Stimulated activated CD8-positive, alpha-beta memory T cell treated with anti-CD3 and anti-CD28 coated beads, Interleukin-2, amount 100 ng/mL, for 48 hours (primary cell): ENCODE data around the gene UQCRC1.

ENCODE experiments used
- DNase-seq, 2 donors: peaks; one replicate each; pipeline ENCODE4 v3.0.0-alpha.2; 2020; ENCODE audit warnings: low read depth in 2 of 2

The UQCRC1 gene

DNA sequence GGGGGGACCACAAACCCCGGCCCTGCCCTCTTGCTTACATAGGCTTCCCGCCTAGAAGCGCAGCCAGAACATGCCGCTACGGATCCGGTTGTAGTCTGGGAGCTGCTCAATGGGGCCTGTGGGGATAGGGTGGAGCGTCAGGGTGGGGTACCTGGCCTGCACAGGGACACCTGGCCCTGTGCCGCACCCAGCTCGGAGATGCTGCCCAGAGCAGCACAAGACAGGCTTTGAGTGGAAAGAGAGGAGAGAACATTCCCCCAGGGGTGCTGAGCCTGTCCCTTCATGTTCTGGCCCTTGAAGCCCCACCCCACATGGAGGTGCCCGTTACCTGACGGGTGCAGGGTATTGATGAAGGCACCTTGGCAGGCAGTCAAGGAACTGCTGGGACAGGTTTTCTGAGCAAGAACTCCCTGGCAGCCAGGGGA is 10.4 kb downstream of the UQCRC1 start:
- no peak for DNase-seq

DNA sequence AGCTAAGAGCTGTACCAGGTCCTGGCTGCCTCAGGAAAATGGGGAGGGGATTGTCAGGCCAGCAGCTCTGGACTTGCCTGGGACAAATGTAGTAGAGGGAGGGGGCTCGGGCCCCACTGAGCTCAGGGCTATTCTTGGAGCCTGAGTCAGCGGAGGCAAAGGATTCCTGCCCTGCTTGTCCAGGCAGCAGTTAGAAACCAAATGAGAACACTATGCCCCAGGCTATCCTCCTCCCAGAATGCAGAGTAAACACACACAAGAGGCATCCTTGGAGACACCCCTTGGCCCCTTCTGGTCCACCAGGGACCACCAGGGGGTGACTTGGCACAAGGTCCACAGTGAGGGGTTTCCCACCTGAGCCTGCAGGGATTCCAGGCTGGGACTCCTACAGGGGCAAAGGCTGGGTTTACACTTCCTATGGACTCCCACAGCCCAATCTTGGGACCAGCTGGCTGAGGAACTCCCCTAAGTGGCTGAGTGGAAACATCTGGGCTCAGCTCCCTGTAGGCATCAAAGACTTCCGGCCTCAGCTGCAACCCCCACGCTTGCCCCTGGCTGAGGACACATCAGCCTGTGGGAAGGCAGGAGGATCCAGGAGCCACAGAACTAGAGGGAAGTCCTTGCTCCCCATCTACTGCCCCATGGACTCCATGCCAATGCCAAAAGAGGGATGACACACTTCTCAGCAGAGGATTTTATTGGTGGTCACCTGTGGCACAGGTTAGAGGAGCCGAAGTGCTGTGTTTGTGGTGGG is 10.9 kb downstream of the UQCRC1 start:
- DNase-seq: no peak

GRCh38 chr3:48597408-48597800 is 12.0 kb downstream of the UQCRC1 start:
- no peak for DNase-seq

- no peak for DNase-seq
Measured at GRCh38 chr3:48596676-48597407, 12.6 kb downstream of the UQCRC1 start.

GRCh38 chr3:48596157-48596556 is 13.3 kb downstream of the UQCRC1 start:
- no peak for DNase-seq

GRCh38 chr3:48595526-48596121 is 13.8 kb downstream of the UQCRC1 start:
- peak in 1 of 2 donors; percentile 9 for DNase-seq

- DNase-seq: no peak
Measured at GRCh38 chr3:48595075-48595525, 14.3 kb downstream of the UQCRC1 start, which contains the start of gene COL7A1. COL7A1 (minus strand) TSS chr3:48595329; CDS start chr3:48595159, 170 bp downstream.

DNA sequence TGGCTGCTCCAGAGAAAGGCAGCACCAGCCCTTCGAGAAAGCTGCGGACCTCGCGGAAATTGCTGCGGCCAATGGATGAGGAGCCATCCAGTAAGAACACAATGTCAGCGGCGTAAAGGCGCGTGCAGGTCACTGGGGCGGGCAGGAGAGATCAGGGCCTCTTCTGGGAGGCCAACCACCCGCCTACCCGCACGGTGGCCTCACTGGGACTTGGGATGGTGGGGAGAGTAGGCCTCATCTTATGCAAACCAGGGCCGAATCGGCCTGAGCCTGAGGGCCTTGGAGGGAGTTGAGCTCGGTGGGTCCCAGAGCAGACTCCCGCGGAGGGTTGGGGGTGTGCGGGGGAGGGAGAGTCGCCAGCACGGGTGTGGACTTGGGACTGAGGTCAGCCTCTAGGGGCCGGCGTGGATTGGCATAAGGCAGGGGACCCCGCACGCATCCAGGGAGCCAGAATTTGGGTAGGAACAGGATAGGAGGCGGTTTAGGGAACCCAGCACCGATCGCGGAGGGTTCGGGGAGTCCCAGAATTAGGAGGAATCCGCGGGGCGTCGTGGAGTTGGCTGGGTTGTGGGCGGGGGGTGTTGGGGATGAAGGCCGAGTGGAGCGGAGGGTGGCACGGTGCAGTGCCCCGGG is 14.9 kb downstream of the UQCRC1 start:
- no peak for DNase-seq

- DNase-seq: no peak
Measured at GRCh38 chr3:48593337-48593736, 16.1 kb downstream of the UQCRC1 start.

GRCh38 chr3:48592519-48593087 is 16.8 kb downstream of the UQCRC1 start:
- DNase-seq: no peak

GRCh38 chr3:48591886-48592518 is 17.4 kb downstream of the UQCRC1 start:
- no peak for DNase-seq

DNA sequence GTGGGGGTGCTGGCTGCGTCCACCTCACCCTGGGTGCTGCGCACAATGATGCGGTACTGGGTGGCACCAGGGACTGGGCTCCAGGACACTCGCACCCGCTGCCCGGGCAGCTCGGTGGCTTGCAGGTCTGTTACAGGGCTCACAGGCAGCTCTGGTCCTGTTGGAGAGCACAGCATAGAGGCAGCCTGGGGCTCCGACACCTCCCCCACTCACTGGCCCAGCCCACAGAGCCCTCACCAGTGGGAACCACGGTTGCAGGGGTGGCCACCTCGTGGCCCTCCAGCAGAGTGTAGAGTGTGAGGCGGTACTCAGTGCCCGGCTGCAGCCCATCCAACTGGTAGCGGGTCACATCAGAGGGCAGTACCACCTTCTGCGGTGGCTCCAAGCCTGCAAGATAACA is 18.0 kb downstream of the UQCRC1 start:
- DNase-seq: no peak

DNA sequence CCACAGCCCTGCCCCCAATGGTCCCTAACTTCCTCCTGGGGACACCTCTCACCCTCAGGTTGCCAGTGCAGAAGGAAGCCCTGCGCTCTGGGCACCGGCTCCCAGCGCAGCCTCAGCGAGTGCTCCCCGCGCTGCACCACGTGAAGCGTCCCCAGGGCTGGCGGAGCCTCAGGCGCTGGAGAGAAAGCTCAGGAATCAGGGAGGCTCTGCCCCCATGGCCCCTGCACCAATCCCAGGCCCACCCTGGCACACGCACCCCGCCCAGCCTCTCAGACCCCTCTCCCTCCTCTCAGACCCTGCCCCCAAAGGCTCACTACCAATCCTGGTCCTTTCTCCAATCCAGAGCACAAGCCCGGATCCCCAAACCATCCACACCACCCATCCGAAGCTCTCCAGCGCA is 21.2 kb downstream of the UQCRC1 start:
- no peak for DNase-seq

- no peak for DNase-seq
Measured at GRCh38 chr3:48587686-48588085, 21.8 kb downstream of the UQCRC1 start.

DNA sequence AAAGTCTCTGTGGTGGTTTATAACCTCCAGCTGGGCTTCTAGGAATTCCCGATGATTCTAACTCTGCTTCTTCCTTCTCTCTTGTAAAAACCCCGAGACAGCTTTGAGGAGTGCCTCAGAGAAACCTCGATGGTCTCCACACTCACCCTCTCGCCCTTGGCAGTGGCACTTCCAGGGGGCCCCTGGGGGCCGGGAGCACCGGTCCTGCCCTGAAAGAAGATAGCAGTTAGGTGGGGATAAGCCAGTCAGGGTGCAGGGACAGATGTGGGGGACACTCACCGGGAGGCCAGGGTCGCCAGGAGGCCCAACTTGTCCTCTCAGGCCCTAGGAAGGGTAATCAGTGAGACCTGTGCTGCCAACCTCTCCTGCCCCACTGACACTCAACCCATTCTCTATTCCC is 24.0 kb downstream of the UQCRC1 start:
- no peak for DNase-seq

DNA sequence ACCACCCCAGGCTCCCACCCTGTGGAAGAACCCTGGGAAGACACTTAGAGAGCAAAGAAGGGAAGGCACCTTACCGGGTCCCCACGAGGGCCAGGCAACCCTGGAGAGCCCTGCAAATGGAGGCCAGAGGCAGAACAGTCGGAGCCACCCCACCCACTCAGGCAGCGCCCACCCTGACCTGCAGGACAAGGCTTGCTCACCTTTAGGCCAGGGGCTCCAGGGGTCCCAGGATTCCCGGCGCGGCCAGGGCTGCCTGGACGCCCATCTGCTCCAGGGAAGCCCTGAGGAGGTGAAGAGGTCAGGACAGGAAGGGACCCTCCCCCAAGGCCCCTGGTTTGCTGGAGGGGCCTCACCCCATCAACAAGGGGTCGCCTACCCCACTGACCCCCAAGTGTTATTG is 24.6 kb downstream of the UQCRC1 start:
- no peak for DNase-seq

- no peak for DNase-seq
Measured at GRCh38 chr3:48581621-48582481, 27.6 kb downstream of the UQCRC1 start.

- DNase-seq: no peak
Measured at GRCh38 chr3:48576647-48577046, 32.8 kb downstream of the UQCRC1 start.

DNA sequence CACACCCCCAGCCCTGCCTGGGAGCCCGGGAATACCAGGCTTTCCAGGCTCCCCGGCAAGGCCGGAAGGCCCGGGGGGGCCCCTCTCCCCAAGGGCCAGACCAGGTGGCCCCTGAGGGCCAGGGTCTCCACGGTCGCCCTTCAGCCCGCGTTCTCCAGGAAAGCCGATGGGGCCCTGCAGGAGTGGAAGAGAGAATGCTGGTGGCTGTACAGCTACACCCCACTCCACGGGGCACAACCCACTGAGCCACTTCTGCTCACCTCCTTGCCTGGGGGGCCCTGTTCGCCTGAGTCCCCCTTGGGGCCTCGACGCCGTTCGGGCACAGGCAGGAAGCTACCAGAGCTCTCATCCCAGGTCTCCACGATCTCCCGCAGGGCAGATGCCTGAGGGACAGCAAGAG is 34.1 kb downstream of the UQCRC1 start:
- DNase-seq: no peak

GRCh38 chr3:48573973-48574585 is 35.4 kb downstream of the UQCRC1 start:
- no peak for DNase-seq
